HG03521 (cell line): ENCODE measurements around the gene DNAJC9.
A peak's percentile ranks its signal among the peaks of the same experiment; 100 is the strongest.
"Not testable (repeated sequence)": the region's sequence is repeated elsewhere in the genome, so short reads cannot be mapped to it uniquely, and the experiment has no call there.

ENCODE experiments used
- ATAC-seq: cut with Tn5 transposase; IDR thresholded peaks from one replicate; pipeline ENCODE4 v1.9.1; 2021; ENCODE audit warnings: mild to moderate bottlenecking, moderate library complexity; ENCODE audit not compliant: unreplicated experiment

Gene DNAJC9

GRCh38 chr10:73246646-73247508 lies at the start of gene DNAJC9:
Gene DNAJC9 (minus strand): TSS chr10:73247255. CDS start chr10:73247189, 66 bp downstream.
- ATAC-seq, result peak; percentile 76

- ATAC-seq, result no peak
Observed at GRCh38 chr10:73293461-73293860, 46.4 kb upstream of the DNAJC9 start.

- no peak for ATAC-seq
Observed at GRCh38 chr10:73289958-73290357, 42.9 kb upstream of the DNAJC9 start.

- no peak for ATAC-seq
Observed at GRCh38 chr10:73287441-73287840, 40.4 kb upstream of the DNAJC9 start.

GRCh38 chr10:73281097-73281496 lies 34.0 kb upstream of the DNAJC9 start:
- ATAC-seq, result no peak

GRCh38 chr10:73264423-73264822 lies 17.4 kb upstream of the DNAJC9 start:
- no peak for ATAC-seq

GRCh38 chr10:73263693-73264347 lies 16.8 kb upstream of the DNAJC9 start:
- ATAC-seq, result no peak

- no peak for ATAC-seq
Observed at GRCh38 chr10:73262880-73263555, 16.0 kb upstream of the DNAJC9 start.

GRCh38 chr10:73262105-73262730 lies 15.2 kb upstream of the DNAJC9 start:
- ATAC-seq, result no peak

GRCh38 chr10:73261362-73261995 lies 14.4 kb upstream of the DNAJC9 start:
- no peak for ATAC-seq

- ATAC-seq, result not testable (repeated sequence)
Observed at GRCh38 chr10:73258612-73259011, 11.6 kb upstream of the DNAJC9 start.

GRCh38 chr10:73253225-73253555 lies 6.1 kb upstream of the DNAJC9 start:
- no peak for ATAC-seq

GRCh38 chr10:73252445-73253224 lies 5.6 kb upstream of the DNAJC9 start, which contains the start of gene MRPS16:
Gene MRPS16 (minus strand): TSS chr10:73252644. CDS start chr10:73252482, 162 bp downstream.
- peak; percentile 82 for ATAC-seq

- peak; percentile 42 for ATAC-seq
Observed at GRCh38 chr10:73251683-73252444, 4.8 kb upstream of the DNAJC9 start.

- no peak for ATAC-seq
Observed at GRCh38 chr10:73248259-73248724, 1.2 kb upstream of the DNAJC9 start.

GRCh38 chr10:73247509-73248258 lies 629 bp upstream of the DNAJC9 start:
- no peak for ATAC-seq

- no peak for ATAC-seq
Observed at GRCh38 chr10:73246322-73246645, 771 bp downstream of the DNAJC9 start.

- ATAC-seq, result no peak
Observed at GRCh38 chr10:73244866-73245477, 2.1 kb downstream of the DNAJC9 start.
